CD4-positive, alpha-beta T cell treated with Interleukin-15 for 4 hours (primary cell): ENCODE results near the gene TRMT61B.

Experiments used
- DNase-seq: peaks from one replicate; pipeline ENCODE4 v3.0.0-alpha.2; 2020; ENCODE audit warnings: low spot score

TRMT61B gene

DNA sequence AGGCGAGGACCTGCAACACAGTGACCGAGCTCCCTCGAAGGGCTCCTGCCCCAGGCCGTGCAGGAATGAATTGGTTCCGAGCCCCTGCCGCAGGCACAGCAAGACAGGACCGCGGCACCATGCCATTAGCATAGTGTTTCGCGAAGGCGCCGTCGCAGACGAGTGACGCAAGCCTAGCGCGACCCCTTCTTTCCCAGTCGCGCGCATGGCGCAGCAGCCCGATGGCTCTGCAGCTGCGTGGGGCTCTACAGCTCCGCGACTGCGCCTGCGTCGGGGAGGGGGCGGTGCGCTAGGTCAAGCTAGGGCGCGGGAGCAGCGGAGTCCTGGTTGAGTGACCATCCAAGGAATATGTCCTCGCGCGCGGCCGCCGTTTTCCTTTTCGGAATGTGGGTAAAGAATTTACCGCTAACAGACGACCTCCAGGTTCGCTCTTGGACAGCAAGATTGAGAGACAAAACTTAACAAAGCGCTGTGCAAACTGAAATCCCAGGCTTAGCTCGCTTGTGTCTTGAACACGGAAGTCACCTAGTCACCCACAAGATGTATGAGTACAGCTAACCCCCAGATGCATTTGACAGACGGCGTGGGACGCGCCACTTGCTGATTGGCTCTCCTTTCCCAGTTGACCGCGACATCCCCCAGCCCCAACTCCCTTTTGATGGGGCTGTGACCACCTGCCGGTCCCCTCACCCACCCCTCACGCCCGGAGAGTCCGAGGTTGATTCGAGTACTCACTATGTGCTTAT is at the start of gene TRMT61B:
TSS of gene TRMT61B (minus strand) at position 164 of the 746 bp plus-strand sequence. CDS start at position 132, 32 bp downstream.
- DNase-seq: peak; percentile 95

DNA sequence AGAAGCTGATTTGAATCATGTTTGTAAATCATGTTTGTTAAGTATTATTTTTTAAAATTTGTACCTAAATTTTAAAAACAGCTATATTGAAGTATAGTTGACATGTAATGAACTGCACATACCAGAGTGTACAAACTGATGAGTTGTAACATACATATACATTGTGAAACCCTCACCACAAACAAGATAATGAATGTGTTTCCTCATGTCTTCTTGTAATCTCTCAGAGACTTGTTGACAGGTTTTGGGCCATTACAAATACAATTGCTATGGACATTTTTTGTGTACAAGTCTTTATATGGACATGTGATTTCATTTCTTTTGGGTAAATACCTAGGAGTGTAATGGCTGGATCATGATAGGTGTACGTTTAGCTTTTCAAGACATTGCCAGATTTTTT is 45.8 kb upstream of the TRMT61B start:
- no peak for DNase-seq

DNA sequence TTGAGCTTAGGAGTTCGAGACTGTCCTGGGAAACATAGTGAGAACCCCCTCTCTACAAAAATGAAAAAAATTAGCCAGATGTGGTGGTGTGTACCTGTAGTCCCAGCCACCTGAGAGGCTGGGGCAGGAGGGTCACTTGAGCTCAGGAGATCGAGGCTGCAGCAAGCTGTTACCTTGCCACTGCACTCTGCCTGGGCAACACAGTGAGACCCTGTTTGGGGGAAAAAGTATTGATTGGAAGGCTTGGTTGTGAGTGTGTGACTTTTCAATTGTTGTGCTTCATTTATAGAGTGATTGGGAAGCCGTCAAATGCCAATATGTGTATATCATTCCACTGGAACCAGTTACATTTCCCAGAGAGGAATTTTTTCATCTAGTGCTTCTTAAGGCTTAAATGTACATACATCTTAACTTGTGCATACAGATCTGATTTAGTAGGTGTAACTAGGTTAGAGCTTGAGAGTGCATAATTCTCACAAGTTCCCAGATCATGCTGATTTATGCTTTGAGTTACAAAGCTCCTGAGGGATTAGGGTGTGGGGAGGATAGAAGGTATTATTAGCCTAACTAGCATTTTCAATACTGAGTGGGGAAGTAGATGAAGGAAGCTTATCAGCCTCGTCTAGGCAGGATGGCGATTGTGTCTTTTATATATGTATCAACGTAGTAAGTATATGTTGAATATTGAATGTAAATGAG is 39.7 kb upstream of the TRMT61B start:
- DNase-seq: no peak

DNA sequence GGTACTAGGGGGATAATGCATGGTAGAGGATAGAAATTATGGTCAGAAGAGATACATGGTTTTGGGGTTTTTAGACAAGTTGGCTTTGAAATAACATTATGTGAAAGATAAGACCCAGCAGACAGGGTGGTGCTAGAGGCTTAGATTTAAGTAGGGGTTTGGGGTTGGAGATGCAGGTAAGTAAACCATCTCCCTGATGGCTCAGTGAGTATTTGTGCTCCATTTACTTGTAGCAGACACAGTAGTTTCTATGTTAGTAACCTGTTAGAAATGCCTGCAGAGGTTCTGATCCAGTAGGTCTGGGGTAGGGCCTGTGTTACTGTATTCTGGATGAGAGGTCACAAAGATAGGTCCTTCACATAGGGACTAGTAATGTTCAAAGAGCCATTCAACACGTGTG is 38.1 kb upstream of the TRMT61B start:
- DNase-seq: no peak

DNA sequence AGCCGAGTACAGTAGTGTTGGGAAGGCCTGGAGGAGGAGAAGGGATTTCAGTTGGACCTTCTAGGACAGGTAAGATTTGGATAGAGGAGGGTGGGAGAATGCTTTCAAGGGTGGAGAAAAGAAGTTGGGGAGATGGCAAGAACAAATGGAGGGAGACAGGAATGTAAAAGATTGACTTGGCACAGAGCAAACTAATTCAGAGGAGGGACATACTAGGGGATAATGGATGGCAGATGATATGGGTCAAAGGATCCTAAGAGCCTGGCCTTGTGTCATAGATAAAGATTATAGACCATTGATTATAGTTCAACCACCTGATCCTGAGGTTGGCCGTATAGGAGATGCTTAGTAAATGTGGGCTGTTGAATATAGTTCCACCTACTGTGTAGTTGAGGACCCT is 36.7 kb upstream of the TRMT61B start:
- DNase-seq: no peak

DNA sequence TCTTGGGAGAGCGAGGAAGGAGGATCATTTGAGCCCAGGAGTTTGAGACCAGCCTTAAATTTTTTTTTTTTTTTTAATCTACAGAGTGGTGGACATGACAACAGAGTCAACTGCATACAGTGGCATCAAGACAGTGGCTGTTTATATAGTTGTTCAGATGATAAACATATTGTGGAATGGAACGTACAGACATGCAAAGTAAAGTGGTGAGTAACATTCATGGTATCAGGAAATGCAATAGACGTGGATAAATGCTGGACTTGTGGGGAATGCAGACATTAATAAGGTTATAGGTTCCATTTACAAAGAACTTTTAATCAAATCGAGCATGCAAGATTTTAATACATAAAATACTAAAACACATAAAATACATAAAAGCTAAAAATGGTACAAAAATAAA is 36.3 kb upstream of the TRMT61B start:
- no peak for DNase-seq

DNA sequence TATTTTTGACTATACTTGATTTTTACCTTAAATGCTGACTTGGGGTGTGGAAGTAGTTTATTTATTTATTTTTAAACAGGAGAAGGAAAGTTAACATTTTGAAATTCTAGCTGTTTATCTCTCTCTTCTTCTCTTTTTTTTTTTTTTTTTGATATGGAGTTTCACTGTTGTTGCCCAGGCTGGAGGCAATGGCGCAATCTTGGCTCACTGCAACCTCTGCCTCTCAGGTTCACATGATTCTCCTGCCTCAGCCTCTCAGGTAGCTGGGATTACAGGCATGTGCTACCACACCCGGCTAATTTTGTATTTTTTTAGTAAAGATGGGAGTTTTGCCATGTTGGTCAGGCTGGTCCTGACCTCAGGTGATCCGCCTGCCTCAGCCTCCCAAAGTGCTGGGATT is 35.4 kb upstream of the TRMT61B start:
- no peak for DNase-seq

DNA sequence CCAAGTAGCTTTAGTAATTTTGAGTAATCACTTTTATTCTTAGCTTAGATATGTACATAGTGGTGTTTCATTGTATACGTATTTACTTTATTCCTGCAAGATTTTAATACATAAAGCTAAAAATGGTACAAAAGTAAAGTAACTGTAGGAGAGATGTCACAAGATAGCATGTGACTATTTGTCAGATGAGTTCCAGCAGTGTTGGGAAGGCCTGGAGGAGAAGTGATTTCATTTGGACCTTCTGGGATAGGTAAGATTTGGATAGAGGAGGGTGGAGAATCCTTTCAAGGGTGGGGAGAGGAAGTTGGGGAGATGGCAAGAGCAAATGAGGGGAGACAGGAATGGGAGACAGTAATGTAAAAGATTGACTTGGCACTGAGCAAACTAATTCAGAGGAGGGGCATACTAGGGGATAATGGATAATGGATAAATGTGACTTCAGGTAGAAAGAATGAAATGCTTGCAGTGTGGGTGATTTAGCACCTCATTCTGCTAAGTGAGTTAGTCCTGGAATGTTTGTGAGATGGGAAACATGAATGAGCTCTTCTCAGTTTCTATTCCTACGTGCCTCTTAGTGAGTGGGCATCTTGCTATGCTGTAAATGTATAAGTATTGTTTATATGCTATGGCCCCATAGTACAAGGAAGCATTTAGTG is 34.8 kb upstream of the TRMT61B start:
- no peak for DNase-seq

DNA sequence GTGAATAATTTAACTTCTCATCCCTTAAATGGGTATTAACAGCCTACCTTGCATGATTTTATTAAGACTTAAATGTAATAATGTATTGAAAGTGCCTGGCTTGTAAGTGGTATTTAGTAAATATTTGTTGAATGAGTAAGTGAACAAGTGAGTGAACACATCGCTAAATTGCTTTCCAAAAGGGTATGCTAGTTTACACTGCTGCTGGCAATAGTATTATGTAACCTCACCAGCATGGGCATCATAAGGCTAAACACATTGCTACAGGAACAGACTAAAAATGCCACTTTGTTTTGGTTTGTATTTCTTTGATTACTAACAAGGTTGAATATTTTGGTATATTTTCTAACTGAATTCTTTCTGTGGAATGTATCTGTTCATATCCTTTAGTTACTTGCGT is 34.2 kb upstream of the TRMT61B start:
- no peak for DNase-seq

DNA sequence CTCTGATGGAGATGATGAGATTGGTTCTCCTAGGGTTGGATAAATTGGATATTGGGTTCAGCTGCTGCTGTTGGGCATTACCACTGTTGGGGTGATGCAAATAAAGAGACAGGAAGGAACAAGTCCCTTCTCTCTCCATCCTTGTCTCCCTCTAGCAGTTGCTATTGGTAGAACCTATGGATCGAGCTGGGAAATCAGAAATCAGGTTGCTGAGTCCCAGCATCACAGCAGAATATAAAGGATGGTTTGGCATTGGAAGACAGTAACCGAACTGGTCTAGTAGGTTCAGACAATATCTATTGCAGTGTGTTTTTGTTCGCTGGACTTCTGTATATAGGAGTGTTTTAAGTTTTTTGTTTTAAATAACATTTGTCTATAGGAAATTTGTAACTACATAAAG is 32.5 kb upstream of the TRMT61B start:
- no peak for DNase-seq

DNA sequence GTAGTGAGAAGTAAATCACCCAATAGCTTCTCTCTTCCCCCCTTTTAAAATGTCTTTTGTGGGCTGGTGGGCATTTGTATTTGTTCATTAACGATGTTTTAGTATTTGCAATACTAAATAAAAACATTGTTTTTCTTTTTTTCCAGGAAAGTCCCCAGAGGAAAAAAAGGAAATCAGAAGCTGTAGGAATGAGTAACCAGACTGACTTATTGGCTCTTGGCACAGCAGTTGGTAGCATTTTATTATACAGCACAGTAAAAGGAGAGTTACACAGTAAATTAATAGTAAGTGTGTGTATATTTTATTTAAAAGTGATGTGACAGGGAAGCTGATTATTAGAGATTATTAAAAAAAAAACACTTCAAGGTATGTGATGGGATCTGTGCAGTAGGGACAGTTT is 31.7 kb upstream of the TRMT61B start:
- DNase-seq: no peak

DNA sequence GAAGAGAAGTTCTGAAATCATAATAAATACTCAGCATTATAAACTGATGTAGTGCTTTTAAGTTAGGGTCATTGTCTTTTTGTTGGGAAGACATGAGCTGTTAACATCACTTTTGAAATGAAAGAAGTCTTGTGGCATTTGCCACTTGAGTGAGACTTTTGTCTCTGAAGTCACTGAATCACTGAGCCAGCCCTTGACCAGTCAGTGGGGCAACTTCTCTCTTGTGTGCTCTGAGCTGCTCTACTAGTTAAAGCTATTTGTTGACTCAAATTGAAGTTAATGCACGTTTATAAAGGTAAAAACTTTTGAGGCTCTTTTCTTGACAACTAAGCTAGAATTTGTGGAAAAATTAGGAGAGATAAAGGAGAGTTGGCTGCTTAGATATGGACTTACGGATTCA is 31.1 kb upstream of the TRMT61B start:
- no peak for DNase-seq

DNA sequence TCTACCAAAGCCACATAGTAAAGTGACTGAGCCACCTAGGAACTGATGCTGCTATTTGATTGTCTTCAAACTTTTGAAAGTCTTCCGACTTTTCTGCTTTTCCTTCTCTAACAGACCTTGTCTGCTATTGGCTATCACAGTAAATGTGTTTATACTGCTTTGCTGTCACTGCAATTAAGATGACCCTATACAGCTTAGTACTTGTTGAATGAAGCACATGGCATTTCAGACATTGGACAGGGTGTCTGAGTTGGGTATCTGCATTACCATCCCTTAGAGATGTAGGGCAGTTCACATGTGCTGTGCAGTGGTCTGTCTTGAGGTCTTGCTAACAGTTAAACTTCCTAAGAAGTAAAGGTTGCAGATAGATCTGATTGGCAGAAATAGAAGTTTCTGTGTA is 27.9 kb upstream of the TRMT61B start:
- DNase-seq: no peak

DNA sequence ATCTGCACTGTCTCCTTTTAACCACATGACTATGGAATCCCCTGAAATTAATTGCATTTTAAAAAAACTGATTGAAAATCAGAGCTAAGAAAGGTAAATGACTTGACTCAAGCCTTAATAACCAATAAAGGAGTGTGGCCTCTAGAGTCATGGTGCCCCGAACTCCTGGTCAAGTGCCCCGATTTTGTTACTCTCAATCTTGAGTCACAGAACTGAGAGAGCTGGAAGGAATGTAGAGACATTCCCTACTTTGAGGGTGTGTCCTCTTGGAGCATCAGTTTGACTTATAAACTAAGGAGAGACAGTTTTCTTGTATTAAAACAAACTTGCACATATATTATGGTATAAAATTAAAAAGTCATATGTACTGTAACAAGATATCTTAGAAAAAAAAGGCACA is 26.8 kb upstream of the TRMT61B start:
- no peak for DNase-seq

DNA sequence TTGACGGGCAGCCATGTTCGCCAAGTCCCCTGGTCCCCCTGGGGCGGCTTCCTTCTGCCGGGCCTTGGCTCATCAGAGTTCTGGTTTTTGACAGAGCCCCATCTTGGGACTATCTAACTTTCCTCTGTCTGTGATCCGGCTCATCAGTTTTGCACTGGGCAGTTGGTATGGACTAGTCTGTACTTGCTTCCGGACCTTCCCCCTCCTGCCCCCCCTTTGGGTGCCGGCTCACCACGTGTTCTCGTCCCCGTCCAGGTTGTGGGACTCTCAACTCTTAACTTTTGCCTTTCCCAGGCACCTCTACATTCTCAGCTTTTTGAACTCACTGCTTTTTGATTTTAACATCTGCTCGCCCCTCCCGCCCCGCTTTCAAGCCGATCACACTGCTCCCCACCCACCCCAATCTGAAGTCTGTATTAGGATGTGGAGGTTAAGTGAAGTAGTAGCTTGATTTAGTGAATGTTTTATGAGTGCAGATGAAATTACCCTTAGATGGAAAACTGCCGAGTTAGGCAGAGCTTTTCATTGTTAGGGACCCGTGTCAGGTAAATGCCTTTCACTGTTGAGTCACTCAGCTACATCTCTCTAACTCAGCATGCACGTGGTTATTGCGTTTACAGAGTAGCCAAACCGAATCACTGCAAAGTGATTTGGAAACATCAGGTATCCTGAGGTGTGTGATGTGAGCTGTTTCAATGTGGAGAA is 25.2 kb upstream of the TRMT61B start:
- peak; percentile 28 for DNase-seq

DNA sequence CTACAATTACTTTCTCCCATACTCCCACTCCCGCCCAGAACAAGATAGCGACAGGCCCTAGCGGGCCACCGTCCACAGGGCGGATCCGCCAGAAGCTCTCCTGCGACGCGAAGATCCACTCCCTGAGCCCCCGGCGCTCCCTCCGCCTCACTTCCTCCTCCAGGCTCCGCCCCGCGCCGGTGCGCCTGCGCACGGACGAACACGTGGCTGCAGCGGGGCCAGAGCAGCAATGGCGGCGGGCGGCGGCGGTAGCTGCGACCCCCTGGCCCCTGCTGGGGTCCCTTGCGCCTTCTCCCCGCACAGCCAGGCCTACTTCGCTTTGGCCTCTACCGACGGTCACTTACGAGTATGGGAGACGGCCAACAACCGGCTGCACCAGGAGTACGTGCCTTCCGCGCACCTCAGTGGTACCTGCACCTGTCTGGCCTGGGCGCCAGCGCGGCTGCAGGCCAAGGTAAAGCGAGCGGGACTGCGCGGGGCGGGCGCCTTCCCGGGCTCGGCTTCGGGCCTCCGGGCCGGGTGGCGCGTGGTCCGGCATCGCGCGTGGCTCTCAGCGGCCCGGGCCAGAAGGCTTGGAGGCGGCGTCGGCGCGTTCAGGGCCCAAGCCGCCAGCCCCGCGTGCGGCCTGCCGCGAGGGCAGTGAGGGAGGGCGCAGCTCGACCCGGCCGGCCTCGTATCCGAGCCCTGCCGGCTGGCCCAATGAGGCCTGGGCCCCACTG is 24.5 kb upstream of the TRMT61B start, which contains the start of gene WDR43:
TSS of gene WDR43 (plus strand) at position 198 of the 719 bp plus-strand sequence. CDS start at position 230, 32 bp downstream.
- peak; percentile 98 for DNase-seq

DNA sequence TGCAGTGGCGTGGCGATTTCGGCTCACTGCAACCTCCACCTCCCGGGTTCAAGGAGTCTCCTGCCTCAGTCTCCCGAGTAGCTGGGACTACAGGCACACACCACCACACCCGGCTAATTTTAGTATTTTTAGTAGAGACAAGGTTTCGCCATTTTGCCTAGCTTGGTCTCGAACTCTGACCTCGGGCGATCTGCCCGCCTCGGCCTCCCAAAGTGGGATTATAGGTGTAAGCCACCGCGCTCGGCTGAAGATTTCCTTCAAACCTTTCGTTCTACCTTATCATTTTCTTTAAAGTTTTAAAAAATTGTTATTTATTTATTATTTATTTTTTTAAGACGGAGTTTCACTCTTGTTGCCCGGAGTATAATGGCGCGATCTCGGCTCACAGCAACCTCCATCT is 23.4 kb upstream of the TRMT61B start:
- no peak for DNase-seq

DNA sequence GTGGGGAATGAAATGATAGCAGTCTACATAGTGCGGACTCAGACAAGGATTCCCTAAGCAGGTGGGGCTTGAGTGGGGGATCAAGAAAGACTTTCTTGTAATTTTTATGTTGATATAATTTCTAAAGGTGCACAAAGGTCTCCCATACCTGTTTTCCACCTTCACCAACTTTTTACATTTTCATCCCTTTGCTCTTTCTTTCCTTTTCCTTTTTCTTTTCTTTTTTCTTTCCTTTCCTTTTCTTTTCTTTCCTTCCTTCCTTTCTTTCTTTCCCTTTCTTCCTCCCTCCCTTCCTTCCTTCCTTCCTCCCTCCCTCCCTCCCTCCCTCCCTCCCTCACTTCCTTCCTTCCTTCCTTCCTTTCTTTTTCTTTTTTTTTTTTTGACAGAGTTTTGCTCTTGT is 10.1 kb upstream of the TRMT61B start:
- DNase-seq: no peak

DNA sequence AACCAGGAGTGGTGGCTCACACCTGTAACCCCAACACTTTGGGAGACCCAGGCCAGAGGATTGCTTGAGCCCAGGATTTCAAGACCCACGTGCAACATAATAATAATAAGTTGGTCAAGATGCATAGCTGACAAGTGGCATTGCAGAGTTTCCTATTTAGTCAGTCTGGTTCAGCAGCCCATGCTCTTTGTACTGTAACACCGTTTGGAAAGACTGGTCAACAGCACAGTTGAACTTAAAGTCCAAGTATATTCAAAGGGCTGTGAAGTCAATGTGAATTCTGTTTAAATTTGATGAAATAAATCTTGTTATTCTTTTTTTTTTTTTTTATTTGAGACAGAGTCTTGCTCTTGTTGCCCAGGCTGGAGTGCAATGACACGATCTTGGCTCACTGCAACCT is 1.5 kb upstream of the TRMT61B start:
- no peak for DNase-seq

DNA sequence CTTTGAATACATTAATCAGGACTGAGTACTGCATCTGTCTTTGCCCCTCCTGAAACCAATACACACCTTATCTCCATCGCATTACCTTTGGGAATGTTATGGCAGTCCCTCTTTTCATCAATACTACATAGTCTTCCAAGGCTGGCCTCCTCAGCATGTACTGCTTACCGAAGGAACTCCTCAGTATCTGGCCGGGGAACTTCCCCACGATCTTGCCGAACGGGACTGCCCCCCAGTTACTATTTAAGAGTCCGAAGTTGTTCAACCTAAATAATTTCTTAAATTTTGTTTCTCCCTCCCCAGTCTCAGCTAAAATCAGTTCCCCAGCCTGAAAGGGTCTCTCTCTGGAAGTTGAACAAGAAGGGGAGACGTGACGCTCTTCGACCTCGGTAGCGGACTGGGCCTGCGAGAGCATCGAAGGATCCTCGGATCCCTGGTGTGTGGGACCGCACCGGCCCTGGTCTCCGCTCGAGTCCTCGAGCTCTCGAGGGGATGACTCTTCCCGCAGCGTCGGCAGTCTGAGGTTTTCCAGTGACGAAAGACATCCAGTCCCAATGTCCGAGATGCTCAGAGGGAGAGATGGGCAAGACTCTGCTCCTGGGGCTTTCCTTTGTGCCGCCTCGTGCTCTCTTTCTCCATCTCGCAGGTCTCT is 489 bp downstream of the TRMT61B start:
- DNase-seq: no peak

DNA sequence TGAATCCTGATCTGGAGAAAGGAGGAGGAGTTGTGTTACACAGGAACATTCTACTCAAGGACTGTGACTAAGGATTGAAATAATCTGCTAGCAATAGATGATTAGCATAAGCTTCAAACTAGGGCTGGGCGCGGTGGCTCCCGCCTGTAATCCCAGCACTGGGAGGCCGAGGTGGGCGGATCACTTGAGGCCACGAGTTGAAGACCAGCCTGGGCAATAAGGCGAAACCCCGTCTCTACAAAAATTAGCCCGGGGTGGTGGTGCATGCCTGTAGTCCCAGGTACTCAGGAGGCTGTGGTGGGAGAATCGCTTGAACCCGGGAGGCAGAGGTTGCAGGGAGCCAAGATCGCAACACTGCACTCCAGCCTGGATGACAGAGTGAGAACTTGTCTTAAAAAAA is 1.5 kb downstream of the TRMT61B start:
- DNase-seq: no peak
